Measurements from ENCODE around the gene AMER2.

- TF ChIP-seq EZH2phosphoT487 (IDR thresholded peaks at IDR 0.05; ENCODE audit: low read depth) (no peak), CTCF (IDR thresholded peaks at IDR 0.05; ENCODE audit: low read depth, low read length) (no peak)
Measured at GRCh38 chr13:25217023-25217885, 45.2 kb upstream of the AMER2 start.
